Endothelial cell of umbilical vein (primary cell): ENCODE data around the gene AGAP2. TPM values are rescaled to one million over a fixed set of nuclear protein-coding genes. Genes with fewer than 3 reads are reported as not detected.

Source experiments
- BruUV-seq: library from RNA; stranded (reverse); fragments of 400-500 nt; replicated peaks from 2 replicates; lab custom pipeline; 2021; lab: Mats Ljungman, UMichigan
- CTCF ChIA-PET: fragments of 300-600, 350-600 bp; sonication (Branson Sonifier 250); formaldehyde crosslinking; loops from one replicate; lab custom pipeline; 2021; ENCODE audit warnings: antibody characterized with exemption, inconsistent platforms; lab: Charles Lee
- POLR2A ChIA-PET: fragments of 300-600, 350-600 bp; sonication (Branson Sonifier 250); formaldehyde crosslinking; loops from one replicate; lab custom pipeline; 2021; ENCODE audit warnings: antibody characterized with exemption, inconsistent platforms; lab: Charles Lee
- DNase-seq: peaks from one replicate; pipeline ENCODE4 v3.0.0-alpha.2; 2011; ENCODE audit warnings: low read depth, low spot score
- FAIRE-seq: peaks from 2 replicates; lab custom pipeline; 2011; peaks lifted over from hg19 to GRCh38; lab: Jason Lieb, UNC
- H2AFZ ChIP-seq: 2 replicates; pipeline ENCODE4 v1.6.0; 2012; ENCODE audit warnings: low read depth, low read length, control low read depth, inconsistent platforms
- H3K27ac ChIP-seq: 2 replicates; pipeline ENCODE4 v1.5.1; 2011; ENCODE audit warnings: low read depth, mild to moderate bottlenecking, control low read depth, low read length, moderate library complexity; ENCODE audit not compliant: insufficient read depth
- H3K27me3 ChIP-seq, 2 experiments: 2 replicates each; pipeline versions ENCODE4 v1.6.0 to v1.6.1; 2011; ENCODE audit warnings: low read length in 2 of 2, mixed read lengths in 1 of 2; ENCODE audit not compliant: control insufficient read depth in 2 of 2, insufficient read depth in 2 of 2
- H3K36me3 ChIP-seq, 2 experiments: 2 replicates in 1 of 2; 3 replicates in 1 of 2; pipeline ENCODE4 v1.5.1; 2011; ENCODE audit warnings: low read length in 2 of 2, mild to moderate bottlenecking in 1 of 2, moderate library complexity in 1 of 2; ENCODE audit not compliant: control insufficient read depth in 2 of 2, insufficient read depth in 2 of 2; ENCODE audit errors: extremely low read depth in 1 of 2
- H3K4me1 ChIP-seq: 3 replicates; pipeline ENCODE4 v1.5.1; 2011; ENCODE audit warnings: mild to moderate bottlenecking, low read length; ENCODE audit not compliant: control insufficient read depth, insufficient read depth; ENCODE audit errors: extremely low read depth
- H3K4me2 ChIP-seq: 2 replicates; pipeline ENCODE4 v1.6.1; 2011; ENCODE audit warnings: low read length, control low read depth, mixed read lengths; ENCODE audit not compliant: insufficient read depth
- H3K4me3 ChIP-seq, 3 experiments: fragments of 200-600 bp in 1 of 3; sonication (generic), shearing (Covaris generic) in 1 of 3; replicated peaks in 1 of 3; 2 replicates each; pipeline ENCODE4 v1.5.1; 2011 to 2016; ENCODE audit warnings: control low read depth in 3 of 3, low read length in 3 of 3, mild to moderate bottlenecking in 2 of 3, inconsistent platforms in 1 of 3, low read depth in 1 of 3, moderate library complexity in 1 of 3; ENCODE audit not compliant: insufficient read depth in 1 of 3
- H3K79me2 ChIP-seq: 2 replicates; pipeline ENCODE4 v1.6.0; 2012; ENCODE audit warnings: low read length, inconsistent platforms; ENCODE audit not compliant: control insufficient read depth, insufficient read depth
- H3K9ac ChIP-seq: replicated peaks from 2 replicates; pipeline ENCODE3; 2011; ENCODE audit warnings: low read length, control low read depth; ENCODE audit not compliant: insufficient read depth; ENCODE audit errors: extremely low read depth
- H3K9me1 ChIP-seq: replicated peaks from 3 replicates; pipeline ENCODE4 v1.6.0; 2011; ENCODE audit warnings: mild to moderate bottlenecking, low read length; ENCODE audit not compliant: control insufficient read depth, insufficient read depth; ENCODE audit errors: extremely low read depth
- H3K9me3 ChIP-seq: replicated peaks from 2 replicates; pipeline ENCODE4 v1.5.1; 2012; ENCODE audit warnings: low read length, inconsistent platforms; ENCODE audit not compliant: control insufficient read depth, insufficient read depth
- H4K20me1 ChIP-seq: replicated peaks from 2 replicates; pipeline ENCODE3; 2011; ENCODE audit warnings: mild to moderate bottlenecking, low read length; ENCODE audit not compliant: control insufficient read depth, insufficient read depth; ENCODE audit errors: extremely low read depth
- CTCF ChIP-seq, 2 donors: IDR thresholded peaks; 1 replicate in 1 of 2; 2 replicates in 1 of 2; pipeline ENCODE4 v1.5.1; 2011; ENCODE audit warnings: low read length in 2 of 2, mild to moderate bottlenecking in 2 of 2, moderate library complexity in 2 of 2, control low read depth in 1 of 2, inconsistent platforms in 1 of 2, low read depth in 1 of 2; ENCODE audit not compliant: insufficient read depth in 1 of 2; ENCODE audit errors: extremely low read depth in 1 of 2
- EZH2 ChIP-seq: IDR thresholded peaks from 2 replicates; pipeline ENCODE4 v1.6.1; 2012; ENCODE audit warnings: borderline replicate concordance, low read depth, mild to moderate bottlenecking, moderate library complexity, low read length, inconsistent platforms; ENCODE audit not compliant: severe bottlenecking
- FOS ChIP-seq: IDR thresholded peaks from 2 replicates; pipeline ENCODE4 v1.6.1; 2011; ENCODE audit warnings: mild to moderate bottlenecking, low read length, moderate library complexity, borderline replicate concordance; ENCODE audit not compliant: insufficient read depth
- GATA2 ChIP-seq: IDR thresholded peaks from 2 replicates; pipeline ENCODE4 v1.7.0; 2011; ENCODE audit warnings: low read depth, mild to moderate bottlenecking, moderate library complexity, mixed read lengths, low read length; ENCODE audit not compliant: insufficient read length, insufficient read depth
- JUN ChIP-seq: IDR thresholded peaks from 2 replicates; pipeline ENCODE4 v1.6.1; 2011; ENCODE audit warnings: borderline replicate concordance, low read depth; ENCODE audit not compliant: insufficient read length, insufficient read depth
- MYC ChIP-seq: IDR thresholded peaks from one replicate; pipeline ENCODE4 v1.6.1; 2011; ENCODE audit warnings: mild to moderate bottlenecking, low read depth, low read length
- POLR2A ChIP-seq: IDR thresholded peaks from 2 replicates; pipeline ENCODE4 v1.6.1; 2012; ENCODE audit warnings: low read depth, mild to moderate bottlenecking, control low read depth, low read length
- POLR2AphosphoS5 ChIP-seq: IDR thresholded peaks from 2 replicates; pipeline ENCODE4 v1.6.1; 2012; ENCODE audit warnings: low read depth, mild to moderate bottlenecking, control low read depth, low read length, moderate library complexity; ENCODE audit not compliant: insufficient read depth
- dilution Hi-C: fragments of 300-500 bp; cut with MboI; formaldehyde crosslinking; loops from one replicate; pipeline ENCODE4 v1.15.0; 2019; ENCODE audit warnings: low sequenced_read_pairs; ENCODE audit not compliant: extremely low pct_ligation_motif_present
- intact Hi-C: fragments of 100-400 bp; cut with micrococcal nuclease; formaldehyde crosslinking; loops from one replicate; pipeline ENCODE4 v1.10.0; 2022
- polyA plus RNA-seq, 4 experiments: library from polyadenylated mRNA; depleted of rRNA in 3 of 4; stranded (reverse) in 3 of 4; unstranded in 1 of 4; fragments of >200 nt; gene quantifications; 2 replicates each; pipeline versions ENCODE4 v1.2.1 to v1.2.3, GENCODE V29; 2011 to 2012; ENCODE audit warnings: missing spikeins in 1 of 4
- total RNA-seq: library from RNA; stranded (reverse); gene quantifications from 2 replicates; pipeline ENCODE4 v1.2.3, GENCODE V29; 2021
- TF ChIP-seq, protein P1 (sequence below): IDR thresholded peaks from 2 replicates; pipeline ENCODE4 v1.6.1; 2011; ENCODE audit not compliant: insufficient read depth, insufficient read length

Gene AGAP2
- total and polyA plus RNA-seq, 2 donors (not counting 3 experiments of a cell fraction or from before 2014, with no cell fraction given): 0.04 to 0.24 TPM

DNA sequence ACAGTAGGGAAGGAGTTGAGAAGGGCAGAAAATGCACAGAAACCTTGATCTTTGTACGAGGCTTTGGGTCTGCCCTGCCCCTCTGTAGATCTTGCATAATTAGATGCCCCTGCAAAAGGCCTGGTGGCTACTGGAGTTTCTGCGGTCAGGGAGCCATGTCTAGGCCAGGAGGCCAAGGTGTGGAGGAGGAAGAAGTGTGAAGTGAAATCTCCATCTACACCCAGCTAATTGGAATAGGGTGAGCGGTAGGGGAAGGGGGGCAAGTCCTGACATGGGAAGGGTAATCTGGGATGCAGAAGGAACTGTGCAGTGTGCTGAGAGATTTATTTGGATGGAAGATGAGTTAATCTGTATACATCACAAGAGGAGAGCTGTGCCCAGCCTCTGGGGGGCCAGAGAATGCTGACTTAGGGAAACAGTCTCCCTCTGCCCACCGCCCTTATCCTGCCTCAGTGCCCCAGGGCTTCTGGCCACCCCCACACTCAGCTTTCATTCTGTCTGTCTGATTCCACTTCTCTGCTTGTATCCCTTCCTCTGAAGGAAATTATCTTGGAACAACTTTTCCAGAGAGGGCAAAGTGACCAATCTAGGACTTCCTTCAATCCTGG, 23.0 kb upstream of the AGAP2 start:
- intact Hi-C loops: no loop called here
- CTCF ChIA-PET: interaction anchor here (0.9 kb wide), 1 partner anchor 11 kb away, joined by 3 read pairs; the partner anchor contains the start of genes EEF1AKMT3 and METTL1
- TF ChIP-seq GATA2 (no peak), FOS (no peak), CTCF (IDR thresholded peaks at IDR 0.05; ENCODE audit: extremely low read depth in 1 of 2, insufficient read depth in 1 of 2, low read depth in 1 of 2, low read length in 2 of 2) (no peak), JUN (no peak), POLR2A (no peak), MYC (no peak), POLR2AphosphoS5 (no peak), EZH2 (no peak)
- TF ChIP-seq, protein P1, sequence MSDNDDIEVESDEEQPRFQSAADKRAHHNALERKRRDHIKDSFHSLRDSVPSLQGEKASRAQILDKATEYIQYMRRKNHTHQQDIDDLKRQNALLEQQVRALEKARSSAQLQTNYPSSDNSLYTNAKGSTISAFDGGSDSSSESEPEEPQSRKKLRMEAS: no peak
- DNase-seq: no peak
- POLR2A ChIA-PET: no interaction called here
- H2AFZ ChIP-seq: no peak overlapping the region
- no peaks in the 10 kb centered on the region for H4K20me1 ChIP-seq
- H3K27ac ChIP-seq: no peak overlapping the region
- FAIRE-seq: no peak
- no peak overlapping the region for H3K4me3 ChIP-seq
- H3K9me3 ChIP-seq: no peaks in the 10 kb centered on the region
- H3K9ac ChIP-seq: no peak overlapping the region
- no peaks in the 10 kb centered on the region for H3K36me3 ChIP-seq
- no TSS peak for BruUV-seq
- dilution Hi-C loops: no loop called here
- H3K27me3 ChIP-seq: peaks cover 37 to 39% of the 10 kb centered on the region in 2 experiments
- H3K9me1 ChIP-seq: no peaks in the 10 kb centered on the region
- H3K4me2 ChIP-seq: no peak overlapping the region
- H3K4me1 ChIP-seq: peaks cover 17% of the 10 kb centered on the region
- H3K79me2 ChIP-seq: no peaks in the 10 kb centered on the region
